ENCODE data around the gene MAST3. TPM values are rescaled to one million over a fixed set of nuclear protein-coding genes. Genes with fewer than 3 reads are reported as not detected.

The MAST3 gene
- total RNA-seq, 4 donors from 2014 or later = 0.66 to 2.8 (median 1.6) TPM

GRCh38 chr19:18150776-18151624 lies 53.4 kb downstream of the MAST3 start:
- intact Hi-C loops (cut with DNase I; ENCODE audit: low total_unique reads) = loop anchor here (5.0 to 10.0 kb wide), 3 partner anchors 34 to 146 kb away; partner anchors contain the start of gene ARRDC2
- in situ Hi-C loops (cut with MboI; ENCODE audit: low sequenced_read_pairs in 4 of 4) = no loop called here
- H3K27ac ChIP-seq = peak overlapping the region in 1 of 4 donors; percentile 100
- H3K4me3 ChIP-seq = no peak overlapping the region
- TF ChIP-seq POLR2A (IDR thresholded peaks at IDR 0.05) (no peak), CTCF (IDR thresholded peaks at IDR 0.05 in 4 of 5, conservative IDR thresholded peaks at IDR 0.05 in 1 of 5) (no peak)
- H3K9me3 ChIP-seq = no peaks in the 10 kb centered on the region
- no peak for DNase-seq
- peaks cover 19 to 28% of the 10 kb centered on the region in 2 donors for H3K4me1 ChIP-seq
- H3K36me3 ChIP-seq = no peaks in the 10 kb centered on the region
- H3K27me3 ChIP-seq = no peaks in the 10 kb centered on the region
- ATAC-seq = no peak

- TF ChIP-seq CTCF (IDR thresholded peaks at IDR 0.05 in 4 of 5, conservative IDR thresholded peaks at IDR 0.05 in 1 of 5) (peak; percentile 42 to 70 (median 56)), POLR2A (IDR thresholded peaks at IDR 0.05) (no peak)
- DNase-seq = peak; percentile 88 to 93
- Histone ChIP-seq H3K36me3 (no peaks in the 10 kb centered on the region), H3K27me3 (no peaks in the 10 kb centered on the region), H3K4me3 (peak overlapping the region; percentile 68 to 86 (median 81)), H3K27ac (peak overlapping the region; percentile 97 to 100 (median 98)), H3K9me3 (no peaks in the 10 kb centered on the region), H3K4me1 (peaks cover 33 to 42% of the 10 kb centered on the region in 2 donors)
- intact Hi-C loops (cut with DNase I; ENCODE audit: low total_unique reads) = loop anchor here (5.0 to 10.0 kb wide), 3 partner anchors 35 to 148 kb away; partner anchors contain the start of gene ARRDC2
- ATAC-seq = peak; percentile 63 to 73
- in situ Hi-C loops (cut with MboI; ENCODE audit: low sequenced_read_pairs in 4 of 4) = no loop called here
Observed at GRCh38 chr19:18152442-18152816, 54.9 kb downstream of the MAST3 start.

GRCh38 chr19:18152817-18153555 lies 55.4 kb downstream of the MAST3 start, which contains the start of gene PIK3R2:
Gene PIK3R2 (plus strand): TSS chr19:18153163. CDS start chr19:18155880, 2,717 bp downstream.
- intact Hi-C loops (cut with DNase I; ENCODE audit: low total_unique reads) (loop anchor here (1.0 to 10.0 kb wide), 5 partner anchors 36 to 148 kb away; partner anchors contain the start of gene ARRDC2), in situ Hi-C loops (cut with MboI; ENCODE audit: low sequenced_read_pairs in 4 of 4) (no loop called here)
- DNase-seq (peak; percentile 99 to 100), ATAC-seq (peak; percentile 84 to 88)
- TF ChIP-seq CTCF (IDR thresholded peaks at IDR 0.05 in 4 of 5, conservative IDR thresholded peaks at IDR 0.05 in 1 of 5) (no peak), POLR2A (IDR thresholded peaks at IDR 0.05) (peak; percentile 75 to 80)
- Histone ChIP-seq H3K36me3 (no peaks in the 10 kb centered on the region), H3K4me3 (peak within 1 kb of the TSS; percentile 78 to 97 (median 81)), H3K9me3 (no peaks in the 10 kb centered on the region), H3K4me1 (peaks cover 34 to 48% of the 10 kb centered on the region in 2 donors), H3K27me3 (no peaks in the 10 kb centered on the region), H3K27ac (peak within 1 kb of the TSS; percentile 97 to 100 (median 98))

DNA sequence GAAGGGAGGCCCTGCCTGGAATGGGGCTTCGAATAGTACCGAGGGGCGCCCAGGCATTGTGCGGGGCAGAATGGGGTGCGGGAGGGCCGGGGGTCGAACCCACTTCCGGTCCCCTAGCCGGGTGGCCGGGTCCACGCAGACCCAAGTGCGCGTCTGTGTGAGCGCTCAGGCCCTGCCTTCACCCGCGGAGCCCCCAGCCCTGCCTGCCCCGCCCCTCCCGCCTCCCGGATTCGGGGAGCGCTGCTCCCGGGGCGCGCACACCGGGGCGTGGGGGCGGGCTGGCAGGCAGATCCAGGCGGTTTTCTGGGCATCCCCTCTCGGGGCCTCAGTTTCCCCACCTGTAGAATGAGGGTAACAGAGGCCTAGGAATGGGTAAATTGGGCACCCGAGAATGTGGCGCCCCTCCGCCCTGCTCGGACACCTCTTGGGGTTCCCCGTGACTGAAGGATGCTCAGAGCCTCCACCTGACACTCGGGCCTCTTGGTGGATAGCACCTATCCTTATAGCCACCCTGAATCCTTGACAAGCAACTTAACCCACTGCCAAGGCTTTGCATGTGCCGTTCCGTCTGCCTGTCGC lies 56.1 kb downstream of the MAST3 start:
- intact Hi-C loops (cut with DNase I; ENCODE audit: low total_unique reads) = loop anchor here (1.0 to 10.0 kb wide), 5 partner anchors 36 to 149 kb away; partner anchors contain the start of gene ARRDC2
- no peaks in the 10 kb centered on the region for H3K36me3 ChIP-seq
- H3K4me1 ChIP-seq = peaks cover 34 to 48% of the 10 kb centered on the region in 2 donors
- in situ Hi-C loops (cut with MboI; ENCODE audit: low sequenced_read_pairs in 4 of 4) = no loop called here
- no peaks in the 10 kb centered on the region for H3K9me3 ChIP-seq
- DNase-seq (no peak), ATAC-seq (no peak)
- TF ChIP-seq POLR2A (IDR thresholded peaks at IDR 0.05) (no peak), CTCF (IDR thresholded peaks at IDR 0.05 in 4 of 5, conservative IDR thresholded peaks at IDR 0.05 in 1 of 5) (no peak)
- no peaks in the 10 kb centered on the region for H3K27me3 ChIP-seq
- peak overlapping the region; percentile 78 to 97 (median 81) for H3K4me3 ChIP-seq
- H3K27ac ChIP-seq = peak overlapping the region; percentile 97 to 100 (median 98)
